Kidney glomerular epithelial cell (primary cell): ENCODE data around the gene DCLK3.
A peak's percentile ranks its signal among the peaks of the same experiment; 100 is the strongest.

Experiments
- DNase-seq: peaks from one replicate; lab custom pipeline; 2025; lab: John Stamatoyannopoulos, UW

DCLK3 gene

GRCh38 chr3:36763850-36764703 is at the start of gene DCLK3:
Gene DCLK3, minus strand, starts transcription at chr3:36764553. Its CDS starts 290 bp downstream, at chr3:36764263.
- no peak for DNase-seq

GRCh38 chr3:36813305-36813704 is 49.0 kb upstream of the DCLK3 start:
- no peak for DNase-seq

GRCh38 chr3:36812240-36812639 is 47.9 kb upstream of the DCLK3 start:
- DNase-seq = no peak

GRCh38 chr3:36811768-36812167 is 47.4 kb upstream of the DCLK3 start:
- no peak for DNase-seq

- no peak for DNase-seq
Measured at GRCh38 chr3:36804295-36805055, 40.1 kb upstream of the DCLK3 start.

- DNase-seq = no peak
Measured at GRCh38 chr3:36803091-36803791, 38.9 kb upstream of the DCLK3 start.

- no peak for DNase-seq
Measured at GRCh38 chr3:36800533-36801116, 36.3 kb upstream of the DCLK3 start.

- peak; percentile 55 for DNase-seq
Measured at GRCh38 chr3:36796881-36797280, 32.5 kb upstream of the DCLK3 start.

GRCh38 chr3:36796161-36796560 is 31.8 kb upstream of the DCLK3 start:
- DNase-seq = no peak

GRCh38 chr3:36795622-36796021 is 31.3 kb upstream of the DCLK3 start:
- DNase-seq = no peak

GRCh38 chr3:36792342-36792741 is 28.0 kb upstream of the DCLK3 start:
- DNase-seq = no peak

GRCh38 chr3:36790765-36791164 is 26.4 kb upstream of the DCLK3 start:
- no peak for DNase-seq

GRCh38 chr3:36786921-36787890 is 22.9 kb upstream of the DCLK3 start:
- DNase-seq = no peak

GRCh38 chr3:36784138-36784635 is 19.8 kb upstream of the DCLK3 start:
- DNase-seq = no peak

- no peak for DNase-seq
Measured at GRCh38 chr3:36777424-36778218, 13.3 kb upstream of the DCLK3 start.

GRCh38 chr3:36776436-36776835 is 12.1 kb upstream of the DCLK3 start:
- no peak for DNase-seq

GRCh38 chr3:36774052-36774451 is 9.7 kb upstream of the DCLK3 start:
- DNase-seq = no peak

- DNase-seq = no peak
Measured at GRCh38 chr3:36771931-36772330, 7.6 kb upstream of the DCLK3 start.

GRCh38 chr3:36769926-36770325 is 5.6 kb upstream of the DCLK3 start:
- DNase-seq = no peak

- no peak for DNase-seq
Measured at GRCh38 chr3:36765104-36765503, 751 bp upstream of the DCLK3 start.
